Neuronal stem cell (in vitro differentiated cells): Measurements from ENCODE around the gene SSBP2.
A peak's percentile ranks its signal among the peaks of the same experiment; 100 is the strongest.

Experiments used
- DNase-seq: peaks from one replicate; pipeline ENCODE4 v3.0.0-alpha.2; 2013; ENCODE audit warnings: low spot score
- H2AFZ ChIP-seq: one replicate; pipeline ENCODE4 v1.6.1; 2013; ENCODE audit warnings: mild to moderate bottlenecking, low read length, inconsistent platforms
- H2AK5ac ChIP-seq: 2 replicates; pipeline ENCODE4 v1.6.1; 2013; ENCODE audit warnings: low read depth, mild to moderate bottlenecking, inconsistent platforms, low read length, moderate library complexity, mixed read lengths
- H2BK120ac ChIP-seq: 2 replicates; pipeline ENCODE4 v1.6.1; 2013; ENCODE audit warnings: low read depth, mild to moderate bottlenecking, inconsistent platforms, low read length, moderate library complexity, mixed read lengths
- H2BK12ac ChIP-seq: one replicate; pipeline ENCODE4 v1.6.1; 2013; ENCODE audit warnings: low read length, inconsistent platforms
- H2BK15ac ChIP-seq: 2 replicates; pipeline ENCODE4 v1.6.1; 2013; ENCODE audit warnings: mild to moderate bottlenecking, low read length, inconsistent platforms, mixed read lengths
- H2BK5ac ChIP-seq: one replicate; pipeline ENCODE4 v1.6.1; 2013; ENCODE audit warnings: inconsistent platforms, mild to moderate bottlenecking, low read length, moderate library complexity
- H3K14ac ChIP-seq: one replicate; pipeline ENCODE4 v1.6.1; 2013; ENCODE audit warnings: low read length, inconsistent platforms
- H3K18ac ChIP-seq: 2 replicates; pipeline ENCODE4 v1.6.1; 2013; ENCODE audit warnings: low read length, inconsistent platforms
- H3K23ac ChIP-seq: 2 replicates; pipeline ENCODE4 v1.6.1; 2013; ENCODE audit warnings: low read depth, mild to moderate bottlenecking, mixed read lengths, low read length, inconsistent platforms; ENCODE audit not compliant: poor library complexity
- H3K27ac ChIP-seq: replicated peaks from 3 replicates; pipeline ENCODE4 v1.5.1; 2013; ENCODE audit warnings: low read length, inconsistent platforms
- H3K27me3 ChIP-seq, 3 experiments: 2 replicates each; pipeline ENCODE4 v1.6.1; 2013; ENCODE audit warnings: low read length in 3 of 3, mild to moderate bottlenecking in 2 of 3, inconsistent platforms in 1 of 3, low read depth in 1 of 3, mixed read lengths in 1 of 3, moderate library complexity in 1 of 3; ENCODE audit not compliant: control insufficient read depth in 3 of 3, insufficient read depth in 3 of 3
- H3K36me3 ChIP-seq, 2 donors: replicated peaks in 1 of 2; 2 replicates each; pipeline ENCODE4 v1.6.1; 2013; ENCODE audit warnings: low read length in 2 of 2; ENCODE audit not compliant: control insufficient read depth in 2 of 2, insufficient read depth in 2 of 2
- H3K4ac ChIP-seq: 2 replicates; pipeline ENCODE4 v1.6.1; 2013; ENCODE audit warnings: inconsistent platforms, mild to moderate bottlenecking, low read length, moderate library complexity
- H3K4me1 ChIP-seq, 2 donors: 1 replicate in 1 of 2; 2 replicates in 1 of 2; pipeline ENCODE4 v1.6.1; 2013; ENCODE audit warnings: low read length in 2 of 2, low read depth in 1 of 2; ENCODE audit not compliant: control insufficient read depth in 2 of 2, insufficient read depth in 1 of 2
- H3K4me2 ChIP-seq: one replicate; pipeline ENCODE4 v1.6.1; 2013; ENCODE audit warnings: mild to moderate bottlenecking, low read length, inconsistent platforms; ENCODE audit not compliant: insufficient read depth, poor library complexity, severe bottlenecking
- H3K4me3 ChIP-seq, 2 donors: 2 replicates each; pipeline ENCODE4 v1.5.1; 2013; ENCODE audit warnings: low read length in 2 of 2, mild to moderate bottlenecking in 2 of 2, inconsistent platforms in 1 of 2, moderate library complexity in 1 of 2
- H3K79me1 ChIP-seq: one replicate; pipeline ENCODE4 v1.6.1; 2013; ENCODE audit warnings: low read depth, mild to moderate bottlenecking, inconsistent platforms, low read length, moderate library complexity
- H3K9ac ChIP-seq: one replicate; pipeline ENCODE4 v1.6.1; 2013; ENCODE audit warnings: mild to moderate bottlenecking, low read depth, low read length, inconsistent platforms; ENCODE audit not compliant: poor library complexity
- H3K9me3 ChIP-seq, 2 donors: replicated peaks in 1 of 2; 2 replicates each; pipeline versions ENCODE3 to v1.6.1; 2013; ENCODE audit warnings: low read length in 2 of 2, mild to moderate bottlenecking in 2 of 2, inconsistent platforms in 1 of 2, low read depth in 1 of 2, mixed read lengths in 1 of 2, moderate library complexity in 1 of 2; ENCODE audit not compliant: control insufficient read depth in 2 of 2, insufficient read depth in 1 of 2
- H4K8ac ChIP-seq: one replicate; pipeline ENCODE4 v1.6.1; 2013; ENCODE audit warnings: low read depth, mild to moderate bottlenecking, inconsistent platforms, low read length, moderate library complexity
- H4K91ac ChIP-seq: one replicate; pipeline ENCODE4 v1.6.1; 2013; ENCODE audit warnings: low read length, low read depth, mild to moderate bottlenecking, inconsistent platforms; ENCODE audit not compliant: poor library complexity
- WGBS, 2 donors: extraction: QIAGEN DNeasy Blood & Tissue Kit; methylation state at CpG; one replicate each; pipeline ENCODE4 v1.1.7; 2013; ENCODE audit warnings: missing lambda C conversion rate in 2 of 2, mixed read lengths in 1 of 2; ENCODE audit not compliant: insufficient read length in 2 of 2, insufficient replicate concordance in 1 of 2; ENCODE audit errors: extremely low coverage in 2 of 2; 5-methylcytosine and 5-hydroxymethylcytosine counted together

The SSBP2 gene

GRCh38 chr5:81426359-81427030, 324.4 kb downstream of the SSBP2 start:
- Histone ChIP-seq H3K9ac (no peak overlapping the region), H3K27ac (no peak overlapping the region), H2BK15ac (no peak overlapping the region), H2BK12ac (no peak overlapping the region), H2BK120ac (no peak overlapping the region), H3K4me3 (no peak overlapping the region), H4K91ac (no peak overlapping the region), H3K4me1 (peaks cover 1 to 3% of the 10 kb centered on the region in 2 donors), H3K14ac (no peak overlapping the region), H3K36me3 (peaks cover 0 to 50% of the 10 kb centered on the region in 2 donors), H3K27me3 (no peaks in the 10 kb centered on the region), H3K79me1 (no peaks in the 10 kb centered on the region), H3K18ac (no peak overlapping the region), H2AK5ac (no peak overlapping the region), H2BK5ac (no peak overlapping the region), H3K4me2 (no peak overlapping the region), H4K8ac (no peak overlapping the region), H3K4ac (no peak overlapping the region), H3K23ac (no peak overlapping the region), H3K9me3 (no peaks in the 10 kb centered on the region), H2AFZ (no peak overlapping the region)
- no CpG with 5 or more reads among the region's 3 CpGs for WGBS, 2 donors
- DNase-seq = no peak

DNA sequence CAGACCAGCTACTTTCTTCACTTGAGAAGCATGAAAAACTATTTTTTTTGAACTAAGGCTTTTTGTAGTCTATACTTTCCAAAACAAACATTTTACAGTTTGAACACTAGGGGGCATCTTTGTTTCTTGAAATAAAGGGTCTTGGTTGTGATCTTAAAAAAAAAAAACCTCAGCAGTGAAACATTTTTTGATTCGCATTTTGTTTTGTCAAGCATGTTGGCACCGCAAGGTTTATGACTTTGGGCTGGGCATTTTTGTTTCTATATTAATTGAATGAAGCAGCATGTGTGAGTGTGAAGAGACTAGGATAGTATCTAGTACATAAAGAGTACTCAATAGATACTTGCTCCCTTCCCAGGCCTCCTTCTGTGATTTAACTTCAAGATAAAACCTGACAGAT, 325.3 kb downstream of the SSBP2 start:
- no peaks in the 10 kb centered on the region for H3K27me3 ChIP-seq
- H3K4ac ChIP-seq = no peak overlapping the region
- H3K27ac ChIP-seq = no peak overlapping the region
- H3K14ac ChIP-seq = no peak overlapping the region
- no peak overlapping the region for H3K4me3 ChIP-seq
- no peak overlapping the region for H2BK120ac ChIP-seq
- H3K79me1 ChIP-seq = no peaks in the 10 kb centered on the region
- no peak overlapping the region for H4K91ac ChIP-seq
- no peak overlapping the region for H2BK12ac ChIP-seq
- no peak overlapping the region for H2AFZ ChIP-seq
- H3K9ac ChIP-seq = no peak overlapping the region
- H3K36me3 ChIP-seq = peaks cover 0 to 55% of the 10 kb centered on the region in 2 donors
- no peak overlapping the region for H2AK5ac ChIP-seq
- peaks cover 1 to 8% of the 10 kb centered on the region in 2 donors for H3K4me1 ChIP-seq
- no peak overlapping the region for H3K4me2 ChIP-seq
- H2BK5ac ChIP-seq = no peak overlapping the region
- H4K8ac ChIP-seq = no peak overlapping the region
- H3K23ac ChIP-seq = no peak overlapping the region
- H3K18ac ChIP-seq = no peak overlapping the region
- no peak overlapping the region for H2BK15ac ChIP-seq
- peak; percentile 31 for DNase-seq
- no CpG with 5 or more reads among the region's 2 CpGs for WGBS, 2 donors
- no peaks in the 10 kb centered on the region for H3K9me3 ChIP-seq

GRCh38 chr5:81424728-81425127, 326.2 kb downstream of the SSBP2 start:
- Histone ChIP-seq H3K36me3 (peaks cover 2 to 62% of the 10 kb centered on the region in 2 donors), H2AK5ac (no peak overlapping the region), H3K14ac (no peak overlapping the region), H3K4me3 (no peak overlapping the region), H3K79me1 (no peaks in the 10 kb centered on the region), H3K9ac (no peak overlapping the region), H3K18ac (no peak overlapping the region), H2BK15ac (no peak overlapping the region), H3K23ac (no peak overlapping the region), H2BK120ac (no peak overlapping the region), H4K8ac (no peak overlapping the region), H3K4me1 (peaks cover 1 to 15% of the 10 kb centered on the region in 2 donors), H2BK12ac (no peak overlapping the region), H3K9me3 (no peaks in the 10 kb centered on the region), H3K4me2 (no peak overlapping the region), H3K4ac (no peak overlapping the region), H4K91ac (no peak overlapping the region), H2AFZ (no peak overlapping the region), H3K27me3 (no peaks in the 10 kb centered on the region), H2BK5ac (no peak overlapping the region), H3K27ac (no peak overlapping the region)
- DNase-seq = no peak
- WGBS, 2 donors = no CpG with 5 or more reads among the region's 1 CpG

DNA sequence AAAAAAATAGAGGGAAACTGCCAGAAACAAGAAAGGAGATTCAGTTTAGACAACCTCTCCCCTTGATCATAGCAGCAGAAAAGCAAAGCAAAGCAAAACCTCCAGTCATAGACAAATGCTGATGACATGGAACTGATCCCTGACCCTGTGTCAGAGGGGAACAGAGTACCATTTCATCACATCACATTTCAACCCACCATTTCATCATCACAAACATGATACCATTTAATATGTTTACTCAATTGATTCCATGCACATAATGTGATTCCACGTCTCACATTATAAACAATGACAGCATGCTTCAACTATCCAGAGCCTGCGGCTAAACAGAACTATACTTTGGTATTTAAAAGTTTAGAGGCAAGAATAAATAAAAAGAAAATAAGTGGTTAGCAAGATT, 328.2 kb downstream of the SSBP2 start:
- no CpG with 5 or more reads among the region's 2 CpGs for WGBS, 2 donors
- Histone ChIP-seq H3K4me1 (peaks cover 1 to 15% of the 10 kb centered on the region in 2 donors), H3K4me2 (no peak overlapping the region), H3K9me3 (no peaks in the 10 kb centered on the region), H3K79me1 (no peaks in the 10 kb centered on the region), H3K27ac (no peak overlapping the region), H2BK12ac (no peak overlapping the region), H3K14ac (no peak overlapping the region), H2AK5ac (no peak overlapping the region), H3K23ac (no peak overlapping the region), H4K8ac (no peak overlapping the region), H3K36me3 (peaks cover 2 to 71% of the 10 kb centered on the region in 2 donors), H2BK5ac (no peak overlapping the region), H3K4me3 (no peak overlapping the region), H3K4ac (no peak overlapping the region), H3K18ac (no peak overlapping the region), H3K9ac (no peak overlapping the region), H4K91ac (no peak overlapping the region), H2AFZ (no peak overlapping the region), H3K27me3 (no peaks in the 10 kb centered on the region), H2BK120ac (no peak overlapping the region), H2BK15ac (no peak overlapping the region)
- DNase-seq = no peak
